PFSK-1 (cell line): ENCODE measurements around the gene FERMT2.

Experiments
- FOXP2 ChIP-seq: optimal IDR thresholded peaks from 2 replicates; pipeline ENCODE3; 2011; ENCODE audit warnings: borderline replicate concordance, control low read depth, inconsistent platforms; ENCODE audit not compliant: insufficient read depth; ENCODE audit errors: extremely low read length, extremely low read depth
- POLR2AphosphoS5 ChIP-seq: IDR thresholded peaks from 2 replicates; pipeline ENCODE4 v1.6.1; 2012; ENCODE audit warnings: low read depth, mild to moderate bottlenecking, control low read depth, low read length, moderate library complexity
- SIN3A ChIP-seq: IDR thresholded peaks from 2 replicates; pipeline ENCODE4 v1.6.1; 2012; ENCODE audit warnings: mild to moderate bottlenecking, low read length, moderate library complexity, borderline replicate concordance; ENCODE audit not compliant: insufficient read depth
- TAF1 ChIP-seq: IDR thresholded peaks from 2 replicates; pipeline ENCODE4 v1.6.1; 2012; ENCODE audit warnings: low read length, control low read depth, borderline replicate concordance; ENCODE audit not compliant: insufficient read depth
- TF ChIP-seq, protein P1 (sequence below), 2 experiments: IDR thresholded peaks; 2 replicates each; pipeline versions ENCODE4 v1.6.1 to v1.8.0; 2011 to 2012; ENCODE audit warnings: low read depth in 2 of 2, low read length in 2 of 2, control low read depth in 1 of 2, inconsistent platforms in 1 of 2, mild to moderate bottlenecking in 1 of 2, moderate library complexity in 1 of 2; ENCODE audit not compliant: insufficient read depth in 1 of 2

DNA sequence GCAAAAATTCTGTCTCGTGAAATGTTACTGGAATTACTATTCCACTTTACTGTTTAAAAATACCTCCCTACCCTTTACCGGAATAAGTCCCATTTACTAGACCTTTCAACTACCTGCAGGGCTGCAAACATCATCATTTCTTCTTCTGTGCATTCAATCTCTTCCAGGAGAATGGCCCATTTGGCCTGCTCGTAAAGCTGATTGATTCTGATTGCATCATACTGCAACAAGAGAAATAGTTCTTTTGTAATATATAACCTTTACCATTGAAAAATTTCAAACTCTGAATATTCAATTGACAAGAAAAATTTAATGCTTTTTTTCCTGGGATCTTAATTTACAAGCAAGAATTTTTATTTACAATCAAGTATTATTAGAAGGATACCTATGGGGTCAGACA is 72.4 kb downstream of the FERMT2 start:
- TF ChIP-seq POLR2AphosphoS5 (no peak), TAF1 (no peak), SIN3A (no peak), FOXP2 (no peak)
- TF ChIP-seq, protein P1, sequence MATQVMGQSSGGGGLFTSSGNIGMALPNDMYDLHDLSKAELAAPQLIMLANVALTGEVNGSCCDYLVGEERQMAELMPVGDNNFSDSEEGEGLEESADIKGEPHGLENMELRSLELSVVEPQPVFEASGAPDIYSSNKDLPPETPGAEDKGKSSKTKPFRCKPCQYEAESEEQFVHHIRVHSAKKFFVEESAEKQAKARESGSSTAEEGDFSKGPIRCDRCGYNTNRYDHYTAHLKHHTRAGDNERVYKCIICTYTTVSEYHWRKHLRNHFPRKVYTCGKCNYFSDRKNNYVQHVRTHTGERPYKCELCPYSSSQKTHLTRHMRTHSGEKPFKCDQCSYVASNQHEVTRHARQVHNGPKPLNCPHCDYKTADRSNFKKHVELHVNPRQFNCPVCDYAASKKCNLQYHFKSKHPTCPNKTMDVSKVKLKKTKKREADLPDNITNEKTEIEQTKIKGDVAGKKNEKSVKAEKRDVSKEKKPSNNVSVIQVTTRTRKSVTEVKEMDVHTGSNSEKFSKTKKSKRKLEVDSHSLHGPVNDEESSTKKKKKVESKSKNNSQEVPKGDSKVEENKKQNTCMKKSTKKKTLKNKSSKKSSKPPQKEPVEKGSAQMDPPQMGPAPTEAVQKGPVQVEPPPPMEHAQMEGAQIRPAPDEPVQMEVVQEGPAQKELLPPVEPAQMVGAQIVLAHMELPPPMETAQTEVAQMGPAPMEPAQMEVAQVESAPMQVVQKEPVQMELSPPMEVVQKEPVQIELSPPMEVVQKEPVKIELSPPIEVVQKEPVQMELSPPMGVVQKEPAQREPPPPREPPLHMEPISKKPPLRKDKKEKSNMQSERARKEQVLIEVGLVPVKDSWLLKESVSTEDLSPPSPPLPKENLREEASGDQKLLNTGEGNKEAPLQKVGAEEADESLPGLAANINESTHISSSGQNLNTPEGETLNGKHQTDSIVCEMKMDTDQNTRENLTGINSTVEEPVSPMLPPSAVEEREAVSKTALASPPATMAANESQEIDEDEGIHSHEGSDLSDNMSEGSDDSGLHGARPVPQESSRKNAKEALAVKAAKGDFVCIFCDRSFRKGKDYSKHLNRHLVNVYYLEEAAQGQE (IDR thresholded peaks at IDR 0.05; ENCODE audit: insufficient read depth in 1 of 2, low read depth in 2 of 2, low read length in 2 of 2), result no peak
